Stimulated activated CD4-positive, alpha-beta T cell treated with anti-CD3 and anti-CD28 coated beads, Interleukin-1b, Interleukin-23, amount 100 ng/mL, for 1 hour (primary cell): ENCODE data around the gene MYOM3.

Source experiments
- DNase-seq, 2 donors: peaks; one replicate each; pipeline ENCODE4 v3.0.0-alpha.2; 2020; ENCODE audit warnings: low read depth in 2 of 2

MYOM3 gene

GRCh38 chr1:24096009-24096738 is 15.8 kb downstream of the MYOM3 start:
- DNase-seq: no peak

DNA sequence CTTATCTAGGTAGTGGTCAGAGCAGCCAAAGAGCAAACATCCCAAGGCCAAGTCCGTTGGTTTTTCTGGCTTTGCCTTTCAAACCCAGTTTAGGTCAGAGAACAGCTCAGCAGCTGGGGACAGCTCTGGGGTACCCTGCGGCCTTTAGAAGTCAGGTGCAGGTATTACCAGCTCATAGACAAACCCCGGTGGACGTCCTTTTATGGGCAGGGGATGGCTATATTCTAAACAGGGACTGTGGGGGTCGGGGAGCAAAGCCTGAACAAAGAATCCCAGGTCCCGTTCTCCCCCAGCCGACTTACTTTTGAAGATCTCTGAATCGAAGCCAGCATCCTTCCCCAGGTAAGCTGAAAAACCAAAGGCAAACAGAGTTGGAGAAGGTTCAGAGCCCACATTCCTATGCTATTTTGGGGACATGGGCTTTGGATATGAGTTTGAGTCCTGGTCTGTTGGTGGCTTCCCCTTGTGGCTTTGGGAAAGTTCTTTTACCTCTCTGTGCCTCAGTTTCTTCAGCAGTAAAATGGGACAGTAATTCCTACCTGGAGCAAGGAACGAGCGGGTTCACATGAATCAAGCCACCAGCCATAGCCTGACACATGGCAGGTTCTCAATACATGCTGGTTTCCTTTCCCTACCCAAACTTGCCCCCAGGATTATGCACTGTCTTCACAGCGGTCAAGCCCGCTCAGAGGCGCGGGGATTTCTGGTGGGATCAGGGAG is 16.6 kb downstream of the MYOM3 start:
- DNase-seq: no peak

DNA sequence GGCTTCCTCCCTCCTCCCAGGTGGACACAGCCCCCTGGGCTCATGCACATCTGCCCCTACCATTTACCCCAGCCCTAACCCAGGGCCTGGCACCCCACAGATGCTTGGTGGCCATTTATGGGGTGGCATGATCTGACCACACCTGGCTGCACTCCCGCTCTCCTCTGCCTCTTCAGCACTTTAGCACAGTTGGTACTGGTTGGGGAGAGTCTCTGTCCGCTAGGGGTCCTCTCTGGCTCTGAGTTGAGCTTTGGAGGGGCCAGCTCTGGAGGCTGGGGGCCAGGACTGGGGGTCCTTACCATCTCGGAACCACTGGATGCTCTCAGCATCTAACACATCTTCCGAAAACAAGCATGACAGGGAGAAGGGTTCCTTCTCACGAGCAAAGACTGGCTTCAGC is 17.4 kb downstream of the MYOM3 start:
- no peak for DNase-seq

DNA sequence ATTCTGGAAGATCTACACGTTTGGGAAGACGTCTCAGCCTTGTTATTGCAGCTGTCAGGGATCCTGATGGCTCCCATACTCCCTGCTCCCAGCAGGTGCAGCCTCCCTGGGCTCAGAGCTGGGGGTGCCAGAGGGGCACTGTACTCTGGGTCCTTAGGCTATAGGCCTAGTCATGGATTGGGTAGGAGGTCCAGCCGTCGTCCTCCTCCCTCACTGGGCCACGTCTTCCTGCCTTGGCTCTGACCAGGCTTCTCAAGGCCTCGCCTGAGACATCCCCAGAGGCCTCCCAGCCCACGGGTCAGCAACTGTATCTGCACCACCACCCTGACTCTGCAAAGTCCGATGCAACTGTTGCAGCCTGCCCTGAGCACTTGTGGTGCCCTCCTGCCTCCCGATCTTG is 18.2 kb downstream of the MYOM3 start:
- DNase-seq: no peak

DNA sequence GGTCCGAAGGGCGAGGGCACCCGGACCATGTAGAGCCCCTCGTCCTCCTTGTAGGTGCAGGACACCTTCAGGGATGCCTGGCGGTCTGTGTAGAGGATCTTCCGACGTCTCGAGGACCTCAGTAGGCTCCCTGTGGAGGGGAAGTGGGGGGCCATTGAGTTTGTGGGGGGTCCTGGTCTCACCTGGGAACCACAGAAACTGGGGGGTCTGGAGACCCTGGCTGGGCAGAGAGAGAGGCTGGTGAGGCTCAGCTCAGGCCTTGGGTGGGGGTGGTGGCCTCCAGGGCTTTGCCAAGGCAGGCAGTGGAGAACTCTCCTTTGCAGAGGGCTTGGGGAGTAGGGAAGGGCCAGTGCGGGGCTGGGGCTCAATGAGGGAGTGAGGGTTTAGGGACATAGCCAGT is 19.0 kb downstream of the MYOM3 start:
- DNase-seq: no peak

DNA sequence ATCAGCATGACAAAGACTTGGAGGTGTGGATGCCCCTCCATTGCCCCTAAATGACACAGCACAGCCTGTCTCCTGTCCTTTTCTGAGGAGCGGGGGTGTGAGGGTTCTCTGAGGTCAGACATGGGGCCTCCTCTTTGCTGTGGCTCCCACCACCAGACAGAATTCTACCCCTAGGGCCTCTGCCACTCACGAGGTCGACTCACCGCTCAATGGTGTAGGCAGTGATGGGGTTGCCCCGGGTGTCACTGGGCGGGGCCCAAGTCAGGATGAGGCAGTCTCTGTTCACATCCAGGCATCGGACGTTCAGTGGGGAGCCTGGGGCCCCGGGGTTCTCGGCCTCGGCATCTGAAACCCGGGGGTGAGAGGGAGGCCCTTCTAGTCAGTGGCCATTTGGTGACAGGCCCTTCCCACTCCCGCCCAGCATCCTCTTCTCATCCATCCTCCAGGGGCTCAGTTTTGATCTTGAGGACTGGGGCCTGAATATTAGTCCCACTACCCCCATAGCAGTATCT is 19.9 kb downstream of the MYOM3 start:
- no peak for DNase-seq

- no peak for DNase-seq
Observed at GRCh38 chr1:24090736-24091135, 21.2 kb downstream of the MYOM3 start.

- no peak for DNase-seq
Observed at GRCh38 chr1:24089743-24090555, 22.0 kb downstream of the MYOM3 start.

DNA sequence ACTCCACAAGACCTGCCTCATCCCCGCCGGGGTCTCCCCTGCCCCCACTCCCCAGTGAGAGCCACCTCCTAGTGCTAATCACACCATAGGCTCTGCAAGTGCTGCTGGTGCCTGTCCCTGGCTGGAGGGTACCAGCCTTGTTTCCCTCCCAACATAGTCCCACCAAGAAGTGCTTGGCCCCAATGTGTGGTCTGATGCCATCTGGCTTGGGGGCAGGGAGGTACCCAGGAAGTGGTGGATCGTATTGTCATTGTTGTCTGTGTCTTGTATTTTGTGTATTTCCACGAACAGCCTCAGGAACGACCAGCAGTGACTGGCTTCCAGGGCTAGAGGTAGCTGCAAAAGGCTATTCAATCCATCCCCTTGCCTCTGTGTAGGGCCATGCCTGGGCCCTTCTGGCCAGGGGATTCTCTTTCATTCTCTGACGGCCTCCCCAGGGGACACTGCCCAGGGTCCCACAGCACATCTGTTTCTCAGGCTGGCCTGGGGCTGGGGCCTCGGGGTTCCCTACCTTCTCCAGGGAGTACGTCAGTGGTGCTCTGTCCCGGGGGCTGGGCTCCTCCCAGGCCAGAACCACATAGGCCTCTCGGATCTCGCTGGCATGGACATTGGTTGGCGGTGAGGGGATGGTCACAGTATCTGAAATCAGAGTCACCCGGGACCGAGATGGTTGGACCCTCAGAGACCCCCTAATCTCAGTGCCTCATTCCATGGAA is 22.8 kb downstream of the MYOM3 start:
- no peak for DNase-seq

- DNase-seq: no peak
Observed at GRCh38 chr1:24086466-24086865, 25.5 kb downstream of the MYOM3 start.

DNA sequence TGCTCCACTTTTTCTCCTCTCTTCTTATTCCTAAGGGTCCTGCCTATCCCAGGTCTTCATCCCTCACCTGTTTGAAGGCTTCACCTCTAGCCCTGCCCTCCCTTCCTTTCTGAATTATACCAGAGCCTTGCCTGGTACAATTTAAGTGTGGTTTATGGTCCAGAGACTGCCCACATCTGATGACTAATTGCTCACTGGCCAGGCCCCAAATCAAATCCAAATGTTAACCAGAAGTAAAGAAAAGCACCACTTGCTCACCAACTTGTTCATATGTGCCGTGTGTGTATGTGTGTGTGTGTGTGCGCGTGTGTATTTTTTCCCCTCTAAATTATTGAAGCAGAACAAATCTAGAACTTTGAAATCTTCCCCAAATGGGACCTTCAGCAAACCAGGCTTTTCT is 26.4 kb downstream of the MYOM3 start:
- no peak for DNase-seq

DNA sequence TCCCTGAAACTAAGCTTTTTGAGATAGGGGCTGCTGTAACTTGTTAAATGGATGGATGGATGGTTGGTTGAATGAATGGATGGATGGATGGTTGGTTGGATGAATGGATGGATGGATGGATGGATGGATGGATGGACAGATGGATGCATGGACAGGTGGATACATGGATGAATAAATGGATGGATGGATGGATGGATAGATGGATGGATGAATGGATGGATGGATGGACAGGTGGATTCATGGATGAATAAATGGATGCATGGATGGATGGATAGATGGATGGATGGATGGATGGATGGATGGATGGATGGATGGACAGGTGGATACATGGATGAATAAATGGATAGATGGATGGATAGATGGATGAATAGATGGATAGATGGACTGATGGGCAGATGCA is 26.9 kb downstream of the MYOM3 start:
- no peak for DNase-seq

DNA sequence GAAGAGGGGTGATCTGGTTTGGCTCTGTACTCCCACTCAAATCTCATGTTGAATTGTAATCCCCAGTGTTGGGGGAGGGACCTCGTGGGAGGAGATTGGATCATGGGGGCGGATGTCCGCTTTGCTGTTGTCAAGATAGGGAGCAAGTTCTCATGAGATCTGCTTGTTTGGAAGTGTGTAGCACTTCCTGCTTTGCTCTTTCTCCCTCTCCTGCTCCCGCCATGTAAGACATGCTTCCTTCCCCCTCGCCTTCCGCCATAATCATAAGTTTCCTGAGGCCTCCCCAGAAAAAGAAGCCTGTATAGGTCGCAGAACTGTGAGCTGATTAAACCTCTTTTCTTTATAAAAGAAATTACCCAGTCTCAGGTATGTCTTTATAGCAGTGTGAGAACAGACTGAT is 27.9 kb downstream of the MYOM3 start:
- DNase-seq: no peak

GRCh38 chr1:24082372-24082771 is 29.6 kb downstream of the MYOM3 start:
- DNase-seq: no peak

- no peak for DNase-seq
Observed at GRCh38 chr1:24081190-24081589, 30.7 kb downstream of the MYOM3 start.

DNA sequence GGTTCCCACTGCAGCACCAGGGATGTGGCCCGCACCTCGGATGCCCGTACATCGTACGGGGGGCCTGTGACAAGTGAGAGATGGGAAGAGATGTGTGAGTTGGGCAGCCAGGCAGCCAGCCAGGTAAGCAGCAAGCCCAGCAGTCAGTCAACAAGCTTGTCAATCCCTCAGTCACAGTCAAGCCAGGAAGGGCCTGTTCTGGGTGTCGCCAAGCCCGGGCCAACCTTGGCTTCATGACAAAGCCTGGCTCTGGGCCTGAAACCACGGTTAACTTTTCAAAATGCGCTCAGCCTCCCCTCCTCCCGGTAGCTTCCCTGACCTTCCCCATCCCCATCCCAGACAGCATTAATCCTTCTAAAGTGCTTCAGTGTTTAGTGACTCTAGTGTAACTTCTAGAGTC is 31.8 kb downstream of the MYOM3 start:
- no peak for DNase-seq

- no peak for DNase-seq
Observed at GRCh38 chr1:24077278-24077978, 34.5 kb downstream of the MYOM3 start.

DNA sequence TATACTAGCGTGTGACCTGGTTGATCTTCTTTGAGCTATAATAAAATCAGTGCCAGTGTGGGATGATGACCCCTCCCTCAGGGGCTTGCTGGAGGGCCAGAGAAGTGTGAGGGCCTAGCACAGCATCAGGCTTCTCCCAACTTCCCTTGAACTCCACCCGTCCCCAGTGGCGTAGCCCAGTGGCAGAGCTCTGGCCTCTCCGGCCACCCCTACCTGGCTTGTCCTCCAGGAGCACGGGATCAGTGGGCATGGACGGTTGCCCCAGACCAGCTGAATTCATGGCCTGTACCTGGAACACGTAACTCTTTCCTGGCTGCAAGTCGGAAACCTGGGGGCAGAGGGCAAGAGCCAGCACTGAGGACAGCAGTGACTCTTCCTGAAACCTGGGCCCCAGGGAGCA is 36.0 kb downstream of the MYOM3 start:
- DNase-seq: no peak

GRCh38 chr1:24075590-24075854 is 36.4 kb downstream of the MYOM3 start:
- DNase-seq: no peak

- DNase-seq: no peak
Observed at GRCh38 chr1:24074817-24075589, 36.9 kb downstream of the MYOM3 start.

DNA sequence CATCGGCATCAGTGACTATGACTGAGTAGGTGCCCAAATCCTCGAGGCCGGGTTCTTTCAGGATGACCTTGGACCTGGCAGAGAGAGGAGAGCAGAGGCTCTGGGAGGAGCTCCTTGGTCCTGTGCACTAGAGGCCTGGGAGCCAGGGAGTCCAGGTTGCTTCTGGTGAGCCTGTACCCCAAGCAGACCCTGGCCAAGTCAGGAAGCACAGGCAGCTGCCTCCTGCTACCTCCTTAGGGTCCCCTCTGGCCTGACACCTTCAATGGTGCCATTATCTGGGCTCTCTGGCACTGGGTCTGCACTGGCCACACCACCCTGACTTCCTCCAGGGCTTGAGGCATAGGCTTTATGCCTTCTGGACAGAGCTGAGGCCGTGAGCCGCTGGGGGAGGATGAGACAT is 37.7 kb downstream of the MYOM3 start:
- no peak for DNase-seq
